Measurements from ENCODE around the gene LILRB3.
"Not testable (repeated sequence)": the region's sequence is repeated elsewhere in the genome, so short reads cannot be mapped to it uniquely, and the experiment has no call there.

Gene LILRB3

GRCh38 chr19:54242234-54242633, 19.4 kb upstream of the LILRB3 start:
- DNase-seq: not testable (repeated sequence)

GRCh38 chr19:54240372-54241336, 17.8 kb upstream of the LILRB3 start:
- DNase-seq: not testable (repeated sequence)

GRCh38 chr19:54239491-54240371, 16.9 kb upstream of the LILRB3 start:
- not testable (repeated sequence) for DNase-seq

GRCh38 chr19:54233941-54234340, 11.1 kb upstream of the LILRB3 start:
- DNase-seq: no peak

- peak; percentile 71 for DNase-seq
These were observed 8.5 kb upstream of the LILRB3 start for GRCh38 chr19:54231077-54231931.

GRCh38 chr19:54230031-54230430, 7.2 kb upstream of the LILRB3 start:
- DNase-seq: no peak

GRCh38 chr19:54229146-54229545, 6.3 kb upstream of the LILRB3 start:
- DNase-seq: no peak

- DNase-seq: not testable (repeated sequence)
These were observed 1.8 kb upstream of the LILRB3 start for GRCh38 chr19:54224619-54225018.

GRCh38 chr19:54223937-54224281, 1.1 kb upstream of the LILRB3 start:
- DNase-seq: not testable (repeated sequence)

- not testable (repeated sequence) for DNase-seq
These were observed 600 bp upstream of the LILRB3 start for GRCh38 chr19:54223277-54223936.

GRCh38 chr19:54221947-54222346, 860 bp downstream of the LILRB3 start:
- not testable (repeated sequence) for DNase-seq

GRCh38 chr19:54219702-54220101, 3.1 kb downstream of the LILRB3 start:
- not testable (repeated sequence) for DNase-seq

GRCh38 chr19:54218960-54219661, 3.7 kb downstream of the LILRB3 start:
- DNase-seq: no peak

GRCh38 chr19:54218259-54218658, 4.5 kb downstream of the LILRB3 start:
- no peak for DNase-seq

GRCh38 chr19:54217517-54218247, 5.1 kb downstream of the LILRB3 start:
- DNase-seq: not testable (repeated sequence)

GRCh38 chr19:54216869-54217268, 5.9 kb downstream of the LILRB3 start:
- no peak for DNase-seq

- not testable (repeated sequence) for DNase-seq
These were observed 8.1 kb downstream of the LILRB3 start for GRCh38 chr19:54214734-54215133.

- not testable (repeated sequence) for DNase-seq
These were observed 8.6 kb downstream of the LILRB3 start for GRCh38 chr19:54214217-54214616.

- DNase-seq: no peak
These were observed 11.6 kb downstream of the LILRB3 start for GRCh38 chr19:54211235-54211634.

GRCh38 chr19:54209811-54210494, 12.9 kb downstream of the LILRB3 start:
- peak; percentile 97 for DNase-seq
